Astrocyte (in vitro differentiated cells and primary cell): Measurements from ENCODE around the gene NEURL1.

ENCODE experiments used
- EZH2 ChIP-seq: IDR thresholded peaks from 2 replicates; pipeline ENCODE4 v1.6.1; 2012; ENCODE audit warnings: mild to moderate bottlenecking, low read length, inconsistent platforms; ENCODE audit not compliant: insufficient read depth
- TF ChIP-seq, protein P1 (sequence below): IDR thresholded peaks from 2 replicates; pipeline ENCODE4 v1.5.1; 2011; ENCODE audit warnings: low read depth, mild to moderate bottlenecking, inconsistent platforms, low read length, moderate library complexity; ENCODE audit not compliant: insufficient read depth

DNA sequence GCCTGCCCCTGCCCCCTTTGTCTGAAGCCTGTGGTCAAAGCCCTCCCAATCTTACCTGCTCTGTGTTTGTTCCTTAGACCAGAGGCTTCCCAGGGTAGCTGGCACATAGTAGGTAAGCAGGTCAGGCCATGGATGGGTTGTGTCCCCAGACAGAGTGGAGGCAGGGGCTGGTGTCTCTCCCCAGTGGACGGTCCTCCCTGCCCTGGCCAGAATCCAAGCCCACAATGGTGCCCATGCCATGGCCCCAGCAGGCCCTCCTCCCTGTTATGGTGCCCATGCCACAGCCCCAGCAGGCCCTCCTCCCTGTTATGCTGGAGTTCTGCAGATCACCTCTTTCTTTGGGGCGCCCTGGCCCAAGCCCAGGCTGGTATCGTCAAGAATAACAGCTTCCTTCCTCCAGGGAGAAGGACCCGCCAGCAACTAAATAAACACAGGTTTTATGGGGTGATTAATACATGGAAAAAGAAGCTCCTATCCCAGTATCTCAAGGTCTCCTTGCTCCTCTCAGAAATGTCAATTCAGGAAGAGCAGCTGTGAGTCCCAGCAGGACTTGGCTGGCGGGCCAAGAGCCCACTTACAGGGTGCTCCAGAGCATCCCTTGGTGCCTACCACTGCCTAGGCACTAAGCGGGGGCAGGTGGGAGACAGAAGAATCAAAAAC, 82.0 kb downstream of the NEURL1 start:
- TF ChIP-seq, protein P1, sequence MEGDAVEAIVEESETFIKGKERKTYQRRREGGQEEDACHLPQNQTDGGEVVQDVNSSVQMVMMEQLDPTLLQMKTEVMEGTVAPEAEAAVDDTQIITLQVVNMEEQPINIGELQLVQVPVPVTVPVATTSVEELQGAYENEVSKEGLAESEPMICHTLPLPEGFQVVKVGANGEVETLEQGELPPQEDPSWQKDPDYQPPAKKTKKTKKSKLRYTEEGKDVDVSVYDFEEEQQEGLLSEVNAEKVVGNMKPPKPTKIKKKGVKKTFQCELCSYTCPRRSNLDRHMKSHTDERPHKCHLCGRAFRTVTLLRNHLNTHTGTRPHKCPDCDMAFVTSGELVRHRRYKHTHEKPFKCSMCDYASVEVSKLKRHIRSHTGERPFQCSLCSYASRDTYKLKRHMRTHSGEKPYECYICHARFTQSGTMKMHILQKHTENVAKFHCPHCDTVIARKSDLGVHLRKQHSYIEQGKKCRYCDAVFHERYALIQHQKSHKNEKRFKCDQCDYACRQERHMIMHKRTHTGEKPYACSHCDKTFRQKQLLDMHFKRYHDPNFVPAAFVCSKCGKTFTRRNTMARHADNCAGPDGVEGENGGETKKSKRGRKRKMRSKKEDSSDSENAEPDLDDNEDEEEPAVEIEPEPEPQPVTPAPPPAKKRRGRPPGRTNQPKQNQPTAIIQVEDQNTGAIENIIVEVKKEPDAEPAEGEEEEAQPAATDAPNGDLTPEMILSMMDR = no peak
- no peak for TF ChIP-seq EZH2
